Vagina (tissue), 2 donors: ENCODE measurements around the gene TOMM20.

Experiments used
- POLR2A ChIP-seq, 2 donors: fragments of 450-650 bp; IDR thresholded peaks; one replicate each; pipeline ENCODE4 v1.6.1; 2017; ENCODE audit warnings: antibody characterized with exemption in 2 of 2, mild to moderate bottlenecking in 2 of 2, moderate library complexity in 2 of 2
- POLR2AphosphoS5 ChIP-seq, 2 donors: sonication (generic); formaldehyde crosslinking; IDR thresholded peaks; one replicate each; pipeline ENCODE4 v1.9.0; 2017; ENCODE audit warnings: antibody characterized with exemption in 2 of 2, mild to moderate bottlenecking in 2 of 2, low read depth in 1 of 2; ENCODE audit not compliant: insufficient read depth in 1 of 2

- TF ChIP-seq POLR2A (IDR thresholded peaks at IDR 0.05) (no peak), POLR2AphosphoS5 (IDR thresholded peaks at IDR 0.05; ENCODE audit: insufficient read depth in 1 of 2, low read depth in 1 of 2) (no peak)
These were observed 10.7 kb upstream of the TOMM20 start for GRCh38 chr1:235139315-235139714.
